GM23338 (cell line): Measurements from ENCODE around the gene OSBPL3. TPM values are rescaled to one million over a fixed set of nuclear protein-coding genes. Genes with fewer than 3 reads are reported as not detected.

ENCODE experiments used
- ATAC-seq: fragments of 200-7000 bp; cut with Tn5 transposase; 3 replicates; pipeline ENCODE4 v1.9.1; 2020
- DNase-seq: peaks from one replicate; pipeline ENCODE4 v3.0.0-alpha.2; 2015; ENCODE audit warnings: low spot score
- H2AFZ ChIP-seq: fragments of 200-600 bp; sonication (generic); 2 replicates; pipeline ENCODE4 v1.8.0; 2016; ENCODE audit warnings: antibody characterized with exemption, mild to moderate bottlenecking, moderate library complexity
- H3F3A ChIP-seq: fragments of 200-600 bp; sonication (generic); replicated peaks from 2 replicates; pipeline ENCODE4 v1.8.0; 2017; ENCODE audit warnings: antibody characterized with exemption, mixed run types, low read depth
- H3K27ac ChIP-seq: fragments of 200-600 bp; sonication (generic); 2 replicates; pipeline ENCODE4 v1.6.1; 2016; ENCODE audit warnings: low read depth
- H3K27me3 ChIP-seq: fragments of 200-600 bp; sonication (generic); 2 replicates; pipeline ENCODE4 v1.8.0; 2016; ENCODE audit warnings: mild to moderate bottlenecking, mixed run types, moderate library complexity; ENCODE audit not compliant: insufficient read depth
- H3K36me3 ChIP-seq: fragments of 200-600 bp; sonication (generic); 2 replicates; pipeline ENCODE4 v1.8.0; 2016; ENCODE audit warnings: mild to moderate bottlenecking; ENCODE audit not compliant: insufficient read depth
- H3K4me1 ChIP-seq: fragments of 200-600 bp; sonication (generic); 2 replicates; pipeline ENCODE4 v1.8.0; 2016; ENCODE audit warnings: mild to moderate bottlenecking, moderate library complexity; ENCODE audit not compliant: insufficient read depth
- H3K4me2 ChIP-seq: fragments of 200-600 bp; sonication (generic); 2 replicates; pipeline ENCODE4 v1.7.1; 2017; ENCODE audit warnings: mixed run types
- H3K4me3 ChIP-seq: fragments of 200-600 bp; sonication (generic); 2 replicates; pipeline ENCODE4 v1.6.1; 2016; ENCODE audit warnings: mixed run types
- H3K79me2 ChIP-seq: fragments of 200-600 bp; sonication (generic); replicated peaks from 2 replicates; pipeline ENCODE4 v1.8.0; 2017; ENCODE audit warnings: mild to moderate bottlenecking; ENCODE audit not compliant: insufficient read depth
- H3K9me2 ChIP-seq: fragments of 200-600 bp; sonication (generic); 2 replicates; pipeline ENCODE4 v1.8.0; 2017; ENCODE audit not compliant: insufficient read depth
- H4K20me1 ChIP-seq: fragments of 200-600 bp; sonication (generic); replicated peaks from 2 replicates; pipeline ENCODE4 v1.8.0; 2017; ENCODE audit warnings: mild to moderate bottlenecking; ENCODE audit not compliant: insufficient read depth
- H3K27ac Mint-ChIP-seq: 2 replicates; pipeline ENCODE4 v1.8.0; 2020; ENCODE audit warnings: inconsistent platforms, mild to moderate bottlenecking, moderate library complexity, mixed read lengths
- H3K27me3 Mint-ChIP-seq: 3 replicates; pipeline ENCODE4 v1.8.0; 2022; ENCODE audit warnings: low read depth, mild to moderate bottlenecking, moderate library complexity, mixed read lengths, inconsistent platforms; ENCODE audit not compliant: insufficient read depth, poor library complexity
- H3K36me3 Mint-ChIP-seq: 3 replicates; pipeline ENCODE4 v1.8.0; 2021; ENCODE audit warnings: low read depth, mild to moderate bottlenecking, inconsistent platforms, moderate library complexity, mixed read lengths
- H3K4me1 Mint-ChIP-seq: 3 replicates; pipeline ENCODE4 v1.8.0; 2020; ENCODE audit warnings: mild to moderate bottlenecking, inconsistent platforms, mixed read lengths
- H3K4me3 Mint-ChIP-seq: 3 replicates; pipeline ENCODE4 v1.8.0; 2021; ENCODE audit warnings: moderate library complexity, mild to moderate bottlenecking, inconsistent platforms, mixed read lengths
- H3K9me3 Mint-ChIP-seq: 3 replicates; pipeline ENCODE4 v1.8.0; 2020; ENCODE audit warnings: moderate library complexity, mild to moderate bottlenecking, inconsistent platforms, mixed read lengths
- CREB1 ChIP-seq: fragments of 250-450 bp; sonication (Bioruptor Pico); IDR thresholded peaks from 2 replicates; pipeline ENCODE4 v1.5.0; 2020; ENCODE audit warnings: low read depth, mild to moderate bottlenecking, moderate library complexity
- CTCF ChIP-seq, 2 experiments: fragments of 200-600 bp in 1 of 2; sonication (generic) in 1 of 2; conservative IDR thresholded peaks; 2 replicates each; pipeline versions ENCODE4 v1.5.1 to v1.6.1; 2016 to 2017; ENCODE audit warnings: antibody characterized with exemption in 2 of 2, low read depth in 2 of 2, mild to moderate bottlenecking in 2 of 2, moderate library complexity in 1 of 2
- ETS1 ChIP-seq: IDR thresholded peaks from 2 replicates; pipeline ENCODE4 v1.6.1; 2016; ENCODE audit warnings: antibody characterized with exemption
- EZH2phosphoT487 ChIP-seq: fragments of 200-600 bp; sonication (generic); IDR thresholded peaks from one replicate; pipeline ENCODE4 v1.8.1; 2018; ENCODE audit warnings: antibody characterized with exemption; ENCODE audit not compliant: unreplicated experiment
- JUNB ChIP-seq: IDR thresholded peaks from one replicate; pipeline ENCODE4 v1.6.1; 2016; ENCODE audit warnings: antibody characterized with exemption; ENCODE audit not compliant: unreplicated experiment
- NANOG ChIP-seq: IDR thresholded peaks from 2 replicates; pipeline ENCODE4 v1.6.1; 2016; ENCODE audit warnings: antibody characterized with exemption, borderline replicate concordance
- POLR2AphosphoS5 ChIP-seq: IDR thresholded peaks from 2 replicates; pipeline ENCODE4 v1.6.1; 2016; ENCODE audit warnings: antibody characterized with exemption, low read depth
- REST ChIP-seq: IDR thresholded peaks from one replicate; pipeline ENCODE4 v1.6.1; 2018; ENCODE audit warnings: antibody characterized with exemption; ENCODE audit not compliant: unreplicated experiment
- STAT1 ChIP-seq: IDR thresholded peaks from one replicate; pipeline ENCODE4 v1.6.1; 2016; ENCODE audit warnings: antibody characterized with exemption; ENCODE audit not compliant: unreplicated experiment
- ZNF114 ChIP-seq: fragments of 250-450 bp; sonication (Bioruptor Pico); IDR thresholded peaks from 2 replicates; pipeline ENCODE4 v1.5.0; 2020; ENCODE audit warnings: mild to moderate bottlenecking, moderate library complexity
- ZNF331 ChIP-seq: fragments of 250-450 bp; sonication (Bioruptor Pico); IDR thresholded peaks from 2 replicates; pipeline ENCODE4 v1.5.0; 2020; ENCODE audit warnings: low read depth, mild to moderate bottlenecking, moderate library complexity
- ZNF462 ChIP-seq: fragments of 250-450 bp; sonication (Bioruptor Pico); IDR thresholded peaks from 2 replicates; pipeline ENCODE4 v1.5.0; 2020; ENCODE audit warnings: mild to moderate bottlenecking, moderate library complexity
- polyA plus RNA-seq: library from polyadenylated mRNA; unstranded; fragments of >200 nt; fragmentation: Nextera tagmentation; extraction: Ambion mirVana; gene quantifications from 2 replicates; pipeline ENCODE4 v1.2.1, GENCODE V29; 2016
- total RNA-seq: library from RNA; depleted of rRNA; stranded (reverse); fragments of >200 nt; shearing (Covaris generic); gene quantifications from 2 replicates; pipeline ENCODE4 v1.2.3, GENCODE V29; 2014

The OSBPL3 gene
- total and polyA plus RNA-seq, 2 experiments from 2014 or later: 7.2 to 15.7 TPM

GRCh38 chr7:24797270-24797669, 182.7 kb downstream of the OSBPL3 start:
- Histone ChIP-seq H3K27me3 (no peaks in the 10 kb centered on the region), H3K4me1 (no peaks in the 10 kb centered on the region), H3K27ac (no peak overlapping the region), H3K4me3 (no peak overlapping the region), H3K36me3 (0 out of 2 replicates have a peak, but pooled peaks cover 2% of the 10 kb centered on the region), H4K20me1 (no peaks in the 10 kb centered on the region), H3K9me2 (no peaks in the 10 kb centered on the region), H3K4me2 (no peak overlapping the region), H2AFZ (no peak overlapping the region), H3F3A (no peaks in the 10 kb centered on the region), H3K79me2 (no peaks in the 10 kb centered on the region)
- Mint-ChIP-seq H3K27me3 (no peaks in the 10 kb centered on the region), H3K36me3 (peaks cover 14% of the 10 kb centered on the region; the same call in 2 of the 3 replicates), H3K4me1 (peaks cover 16% of the 10 kb centered on the region), H3K27ac (no peak overlapping the region), H3K4me3 (no peak overlapping the region), H3K9me3 (no peaks in the 10 kb centered on the region)
- ATAC-seq: no peak
- DNase-seq: no peak
- TF ChIP-seq REST (no peak), ETS1 (no peak), POLR2AphosphoS5 (no peak), CTCF (conservative IDR thresholded peaks at IDR 0.05; ENCODE audit: low read depth in 2 of 2) (no peak), ZNF462 (no peak), JUNB (no peak), STAT1 (no peak), EZH2phosphoT487 (no peak), CREB1 (no peak), NANOG (no peak), ZNF331 (no peak), ZNF114 (CRISPR knock-in tag) (no peak)
